ENCODE data around the gene UBALD2. TPM values are rescaled to one million over a fixed set of nuclear protein-coding genes. Genes with fewer than 3 reads are reported as not detected.
A peak's percentile ranks its signal among the peaks of the same experiment; 100 is the strongest.

The UBALD2 gene
- total RNA-seq, 2 experiments from 2014 or later: 86.4 to 238 TPM

DNA sequence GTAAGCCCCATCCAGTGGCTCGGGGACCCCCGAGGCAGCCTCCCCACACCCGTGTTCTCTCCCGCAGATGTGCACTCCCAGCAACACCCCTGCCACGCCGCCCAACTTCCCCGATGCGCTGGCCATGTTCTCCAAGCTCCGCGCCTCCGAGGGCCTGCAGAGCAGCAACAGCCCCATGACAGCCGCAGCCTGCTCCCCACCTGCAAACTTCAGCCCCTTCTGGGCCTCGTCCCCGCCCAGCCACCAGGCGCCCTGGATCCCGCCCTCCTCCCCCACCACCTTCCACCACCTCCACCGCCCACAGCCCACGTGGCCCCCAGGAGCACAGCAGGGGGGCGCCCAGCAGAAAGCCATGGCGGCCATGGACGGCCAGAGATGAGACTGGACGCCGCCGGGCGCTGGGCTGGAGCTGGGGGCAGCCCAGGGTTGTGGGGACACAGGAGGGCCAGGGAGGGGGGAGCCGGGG, 5.0 kb downstream of the UBALD2 start:
- Histone ChIP-seq H3K4me1 (ENCODE audit: insufficient read depth, low read length, poor library complexity, severe bottlenecking) (peaks cover 87% of the 10 kb centered on the region), H3K27ac (ENCODE audit: low read depth, low read length, poor library complexity, severe bottlenecking) (peak overlapping the region; percentile 85), H3K9me2 (ENCODE audit: insufficient read depth, low read length) (no peaks in the 10 kb centered on the region), H3K4me3 (ENCODE audit: low read depth, low read length, poor library complexity, severe bottlenecking) (peak overlapping the region; percentile 89), H4K20me1 (ENCODE audit: insufficient read depth, low read length) (no peaks in the 10 kb centered on the region), H3K36me3 (ENCODE audit: insufficient read depth, low read length) (peaks cover 26% of the 10 kb centered on the region), H2AFZ (ENCODE audit: low read length) (no peak overlapping the region), H3K79me2 (ENCODE audit: insufficient read depth, low read depth, low read length) (peaks cover 44% of the 10 kb centered on the region), H3K4me2 (ENCODE audit: low read length) (peak overlapping the region; percentile 87), H3K9me3 (ENCODE audit: low read length) (no peaks in the 10 kb centered on the region)
- DNase-seq (ENCODE audit: low spot score): peak; percentile 57
- TF ChIP-seq, protein P1, sequence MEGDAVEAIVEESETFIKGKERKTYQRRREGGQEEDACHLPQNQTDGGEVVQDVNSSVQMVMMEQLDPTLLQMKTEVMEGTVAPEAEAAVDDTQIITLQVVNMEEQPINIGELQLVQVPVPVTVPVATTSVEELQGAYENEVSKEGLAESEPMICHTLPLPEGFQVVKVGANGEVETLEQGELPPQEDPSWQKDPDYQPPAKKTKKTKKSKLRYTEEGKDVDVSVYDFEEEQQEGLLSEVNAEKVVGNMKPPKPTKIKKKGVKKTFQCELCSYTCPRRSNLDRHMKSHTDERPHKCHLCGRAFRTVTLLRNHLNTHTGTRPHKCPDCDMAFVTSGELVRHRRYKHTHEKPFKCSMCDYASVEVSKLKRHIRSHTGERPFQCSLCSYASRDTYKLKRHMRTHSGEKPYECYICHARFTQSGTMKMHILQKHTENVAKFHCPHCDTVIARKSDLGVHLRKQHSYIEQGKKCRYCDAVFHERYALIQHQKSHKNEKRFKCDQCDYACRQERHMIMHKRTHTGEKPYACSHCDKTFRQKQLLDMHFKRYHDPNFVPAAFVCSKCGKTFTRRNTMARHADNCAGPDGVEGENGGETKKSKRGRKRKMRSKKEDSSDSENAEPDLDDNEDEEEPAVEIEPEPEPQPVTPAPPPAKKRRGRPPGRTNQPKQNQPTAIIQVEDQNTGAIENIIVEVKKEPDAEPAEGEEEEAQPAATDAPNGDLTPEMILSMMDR (conservative IDR thresholded peaks at IDR 0.05; ENCODE audit: low read length): no peak
- TF ChIP-seq EZH2phosphoT487 (IDR thresholded peaks at IDR 0.05; ENCODE audit: borderline replicate concordance, low read depth, low read length): no peak
- intact Hi-C loops (cut with micrococcal nuclease; ENCODE audit: unreplicated experiment): no loop called here
- ChIA-PET CTCF (ENCODE audit: unreplicated experiment) (interaction anchor here (1.1 to 1.6 kb wide), 3 partner anchors 8 to 124 kb away, joined by 3 read pairs; no protein-coding TSS in a partner anchor), POLR2A (interaction anchor here (0.5 to 7.6 kb wide), 5 partner anchors 8 to 509 kb away, joined by 3 to 72 read pairs (median 3); partner anchors contain the start of gene UBALD2)
- no TSS peak for BruUV-seq (replicated peaks)

DNA sequence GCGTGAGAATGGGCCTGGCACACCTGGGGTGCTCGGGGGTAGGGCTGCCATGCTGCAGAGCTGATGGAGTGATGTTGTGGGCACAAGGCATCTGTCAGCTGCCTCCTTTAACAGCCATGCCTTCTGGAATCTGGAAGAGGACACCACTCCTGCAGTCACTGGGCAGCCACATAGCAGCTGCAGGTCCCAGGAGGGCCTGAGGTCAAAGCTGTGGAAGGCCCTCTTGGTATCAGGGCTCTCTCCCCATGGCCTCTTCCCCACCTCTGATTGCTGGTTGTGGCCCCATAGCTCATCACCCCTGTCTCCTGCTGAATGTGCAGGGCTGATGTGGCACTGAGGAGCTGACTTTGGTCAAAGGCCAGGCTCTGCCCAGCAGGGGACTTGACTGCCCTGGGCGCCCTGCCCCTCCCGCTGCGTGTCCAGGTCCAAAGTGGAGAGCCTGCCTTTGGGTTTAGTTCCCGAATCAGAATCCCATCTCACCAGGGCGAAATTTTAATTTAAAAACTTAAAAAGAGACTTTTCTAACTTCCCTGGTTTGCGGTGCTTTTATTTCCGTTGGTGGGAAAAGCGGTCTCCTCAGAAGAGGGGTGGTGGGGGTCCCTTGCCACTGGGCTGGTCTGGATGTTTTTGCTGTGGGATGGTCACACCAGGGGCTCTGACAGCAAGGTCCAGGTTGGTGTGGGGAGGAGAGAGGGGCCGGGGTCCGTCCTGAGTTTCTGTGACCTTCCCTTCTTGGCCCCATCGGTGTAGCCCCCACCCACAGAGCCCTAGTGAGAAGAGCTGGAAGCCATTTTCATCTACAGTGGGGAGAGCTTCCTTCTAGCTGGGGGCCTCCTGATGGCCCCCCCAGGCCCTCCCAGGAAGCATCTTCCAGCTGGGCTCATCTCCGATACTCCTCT, 5.9 kb downstream of the UBALD2 start:
- H3K79me2 ChIP-seq (ENCODE audit: insufficient read depth, low read depth, low read length): peaks cover 39% of the 10 kb centered on the region
- TF ChIP-seq EZH2phosphoT487 (IDR thresholded peaks at IDR 0.05; ENCODE audit: borderline replicate concordance, low read depth, low read length): no peak
- TF ChIP-seq, protein P1 (conservative IDR thresholded peaks at IDR 0.05; ENCODE audit: low read length): no peak
- peaks cover 90% of the 10 kb centered on the region for H3K4me1 ChIP-seq (ENCODE audit: insufficient read depth, low read length, poor library complexity, severe bottlenecking)
- H3K36me3 ChIP-seq (ENCODE audit: insufficient read depth, low read length): peaks cover 26% of the 10 kb centered on the region
- ChIA-PET CTCF (ENCODE audit: unreplicated experiment) (interaction anchor here (1.8 kb wide), 1 partner anchor 9 kb away, joined by 7 read pairs; no protein-coding TSS in a partner anchor), POLR2A (interaction anchor here (0.7 to 7.6 kb wide), 5 partner anchors 9 to 146 kb away, joined by 3 to 72 read pairs (median 4); partner anchors contain the start of gene UBALD2)
- H3K27ac ChIP-seq (ENCODE audit: low read depth, low read length, poor library complexity, severe bottlenecking): peak overlapping the region; percentile 85
- DNase-seq (ENCODE audit: low spot score): peak; percentile 47
- intact Hi-C loops (cut with micrococcal nuclease; ENCODE audit: unreplicated experiment): no loop called here
- H3K9me2 ChIP-seq (ENCODE audit: insufficient read depth, low read length): no peaks in the 10 kb centered on the region
- no peaks in the 10 kb centered on the region for H4K20me1 ChIP-seq (ENCODE audit: insufficient read depth, low read length)
- H3K9me3 ChIP-seq (ENCODE audit: low read length): no peaks in the 10 kb centered on the region
- no peak overlapping the region for H2AFZ ChIP-seq (ENCODE audit: low read length)
- H3K4me2 ChIP-seq (ENCODE audit: low read length): peak overlapping the region; percentile 77
- BruUV-seq (replicated peaks): no TSS peak
- peak overlapping the region; percentile 61 for H3K4me3 ChIP-seq (ENCODE audit: low read depth, low read length, poor library complexity, severe bottlenecking)
